ENCODE measurements around the gene CPNE6. TPM values are rescaled to one million over a fixed set of nuclear protein-coding genes. Genes with fewer than 3 reads are reported as not detected.
"Not testable (repeated sequence)": the region's sequence is repeated elsewhere in the genome, so short reads cannot be mapped to it uniquely, and the experiment has no call there.

CPNE6 gene
- total RNA-seq, 1 donor from 2014 or later, result not detected

- Mint-ChIP-seq H3K4me3 (no peak overlapping the region), H3K9me3 (no peaks in the 10 kb centered on the region), H3K4me1 (ENCODE audit: unreplicated experiment) (peaks cover 8% of the 10 kb centered on the region), H3K36me3 (peaks cover 11% of the 10 kb centered on the region), H3K27me3 (no peaks in the 10 kb centered on the region), H3K27ac (no peak overlapping the region)
- TF ChIP-seq CTCF (conservative IDR thresholded peaks at IDR 0.05), result no peak
- no peak for DNase-seq (ENCODE audit: extremely low spot score, unreplicated experiment)
Measured at GRCh38 chr14:24100197-24100981, 29.0 kb downstream of the CPNE6 start.

- no peaks in the 10 kb centered on the region for H3K27me3 Mint-ChIP-seq
- H3K4me3 Mint-ChIP-seq, result no peak overlapping the region
- H3K9me3 Mint-ChIP-seq, result no peaks in the 10 kb centered on the region
- H3K36me3 Mint-ChIP-seq, result peaks cover 7% of the 10 kb centered on the region
- no peak overlapping the region for H3K27ac Mint-ChIP-seq
- no peak for TF ChIP-seq CTCF (conservative IDR thresholded peaks at IDR 0.05)
- no peak for DNase-seq (ENCODE audit: extremely low spot score, unreplicated experiment)
- H3K4me1 Mint-ChIP-seq (ENCODE audit: unreplicated experiment), result peaks cover 4% of the 10 kb centered on the region
Measured at GRCh38 chr14:24100982-24101494, 29.7 kb downstream of the CPNE6 start.

GRCh38 chr14:24102357-24103048 lies 31.1 kb downstream of the CPNE6 start:
- H3K4me3 Mint-ChIP-seq, result no peak overlapping the region
- no peak for TF ChIP-seq CTCF (conservative IDR thresholded peaks at IDR 0.05)
- H3K27ac Mint-ChIP-seq, result no peak overlapping the region
- H3K27me3 Mint-ChIP-seq, result no peaks in the 10 kb centered on the region
- no peaks in the 10 kb centered on the region for H3K9me3 Mint-ChIP-seq
- peaks cover 7% of the 10 kb centered on the region for H3K36me3 Mint-ChIP-seq
- no peaks in the 10 kb centered on the region for H3K4me1 Mint-ChIP-seq (ENCODE audit: unreplicated experiment)
- DNase-seq (ENCODE audit: extremely low spot score, unreplicated experiment), result no peak

- TF ChIP-seq CTCF (conservative IDR thresholded peaks at IDR 0.05), result no peak
- H3K4me3 Mint-ChIP-seq, result no peak overlapping the region
- H3K27me3 Mint-ChIP-seq, result no peaks in the 10 kb centered on the region
- DNase-seq (ENCODE audit: extremely low spot score, unreplicated experiment), result no peak
- H3K27ac Mint-ChIP-seq, result peak overlapping the region; percentile 29
- no peaks in the 10 kb centered on the region for H3K4me1 Mint-ChIP-seq (ENCODE audit: unreplicated experiment)
- H3K36me3 Mint-ChIP-seq, result peaks cover 7% of the 10 kb centered on the region
- H3K9me3 Mint-ChIP-seq, result no peaks in the 10 kb centered on the region
Measured at GRCh38 chr14:24103451-24103850, 32.1 kb downstream of the CPNE6 start.

GRCh38 chr14:24105609-24106239 lies 34.4 kb downstream of the CPNE6 start:
- not testable (repeated sequence) for H3K27ac Mint-ChIP-seq; H3K9me3 Mint-ChIP-seq; DNase-seq (ENCODE audit: extremely low spot score, unreplicated experiment); H3K4me3 Mint-ChIP-seq; H3K36me3 Mint-ChIP-seq; H3K27me3 Mint-ChIP-seq; H3K4me1 Mint-ChIP-seq (ENCODE audit: unreplicated experiment)

Data from type B pancreatic cell (in vitro differentiated cells).